HCT116 (cell line): ENCODE data around the gene ATXN7L1. TPM values are rescaled to one million over a fixed set of nuclear protein-coding genes. Genes with fewer than 3 reads are reported as not detected.

Source experiments
- ATAC-seq: fragments of 200-7000 bp; cut with Tn5 transposase; 2 replicates; pipeline ENCODE4 v1.9.1; 2020; ENCODE audit warnings: mild to moderate bottlenecking, moderate library complexity
- BruUV-seq: library from RNA; stranded (reverse); fragments of 400-500 nt; replicated peaks from 2 replicates; lab custom pipeline; 2021; lab: Mats Ljungman, UMichigan
- CTCF ChIA-PET: fragments of 300-600 bp; sonication (Branson Sonifier 250); formaldehyde crosslinking; loops from one replicate; lab custom pipeline; 2021; ENCODE audit warnings: antibody characterized with exemption; lab: Charles Lee
- POLR2A ChIA-PET: fragments of 300-600, 350-600 bp; sonication (Branson Sonifier 250); formaldehyde crosslinking; loops from one replicate; lab custom pipeline; 2021; ENCODE audit warnings: antibody characterized with exemption; lab: Charles Lee
- RAD21 ChIA-PET, 2 experiments: fragments of 300-600 bp; sonication (Branson Sonifier 250); formaldehyde crosslinking; loops; one replicate each; lab custom pipeline; 2023; ENCODE audit warnings: low total read pairs in 2 of 2; ENCODE audit not compliant: uncharacterized antibody in 2 of 2, unreplicated experiment in 2 of 2, low non-redundant PET in 1 of 2; lab: Charles Lee
- DNase-seq: peaks from one replicate; pipeline ENCODE4 v3.0.0-alpha.2; 2010; ENCODE audit warnings: low read depth, low spot score
- H2AFZ ChIP-seq: fragments of 200-600 bp; shearing (Covaris generic), sonication (generic); 2 replicates; pipeline ENCODE4 v1.6.1; 2017; ENCODE audit warnings: low read depth, mixed run types, mixed read lengths, antibody characterized with exemption, low read length; ENCODE audit not compliant: poor library complexity, severe bottlenecking
- H3K27ac ChIP-seq: 2 replicates; pipeline ENCODE4 v1.5.1; 2012; ENCODE audit warnings: low read depth, low read length
- H3K27me3 ChIP-seq: fragments of 200-600 bp; sonication (generic); 2 replicates; pipeline ENCODE4 v1.6.1; 2016; ENCODE audit warnings: mixed run types, low read length, mixed read lengths; ENCODE audit not compliant: insufficient read depth
- H3K36me3 ChIP-seq, 2 experiments: fragments of 200-500 bp in 1 of 2; fragments of 200-600 bp in 1 of 2; sonication (Bioruptor generic) in 1 of 2; sonication (generic) in 1 of 2; 2 replicates each; pipeline versions ENCODE4 v1.5.1 to v1.6.1; 2014 to 2016; ENCODE audit warnings: low read length in 2 of 2, inconsistent platforms in 1 of 2, mixed read lengths in 1 of 2, mixed run types in 1 of 2; ENCODE audit not compliant: insufficient read depth in 2 of 2, control insufficient read depth in 1 of 2
- H3K4me1 ChIP-seq, 2 experiments: fragments of 200-600 bp in 1 of 2; sonication (generic) in 1 of 2; 2 replicates each; pipeline versions ENCODE4 v1.5.1 to v1.6.1; 2012 to 2017; ENCODE audit warnings: low read length in 2 of 2, inconsistent platforms in 1 of 2, mild to moderate bottlenecking in 1 of 2, mixed read lengths in 1 of 2, mixed run types in 1 of 2, moderate library complexity in 1 of 2; ENCODE audit not compliant: insufficient read depth in 2 of 2, control insufficient read depth in 1 of 2
- H3K4me2 ChIP-seq: fragments of 200-600 bp; sonication (generic); 2 replicates; pipeline ENCODE4 v1.6.1; 2017; ENCODE audit warnings: mixed run types, low read length, mixed read lengths
- H3K4me3 ChIP-seq, 2 experiments: fragments of 200-600 bp in 1 of 2; sonication (generic) in 1 of 2; replicated peaks in 1 of 2; 2 replicates each; pipeline ENCODE4 v1.5.1; 2011 to 2016; ENCODE audit warnings: low read length in 2 of 2, control low read depth in 1 of 2, low read depth in 1 of 2, mild to moderate bottlenecking in 1 of 2, mixed read lengths in 1 of 2, mixed run types in 1 of 2
- H3K79me2 ChIP-seq: fragments of 200-600 bp; sonication (generic); 2 replicates; pipeline ENCODE4 v1.6.1; 2017; ENCODE audit warnings: mild to moderate bottlenecking, mixed run types, low read length, moderate library complexity, mixed read lengths; ENCODE audit not compliant: insufficient read depth
- H3K9ac ChIP-seq: fragments of 200-600 bp; sonication (generic); 2 replicates; pipeline ENCODE4 v1.6.1; 2016; ENCODE audit warnings: low read length, mixed read lengths
- H3K9me2 ChIP-seq: fragments of 200-600 bp; sonication (generic), shearing (Covaris generic); 2 replicates; pipeline ENCODE4 v1.6.1; 2017; ENCODE audit warnings: mixed run types, mild to moderate bottlenecking, moderate library complexity; ENCODE audit not compliant: insufficient read depth
- H3K9me3 ChIP-seq, 2 experiments: fragments of 200-500 bp in 1 of 2; fragments of 200-600 bp in 1 of 2; sonication (Bioruptor generic) in 1 of 2; sonication (generic) in 1 of 2; 2 replicates each; pipeline ENCODE4 v1.6.1; 2014 to 2017; ENCODE audit warnings: low read length in 2 of 2, mixed read lengths in 2 of 2, inconsistent platforms in 1 of 2, low read depth in 1 of 2, mild to moderate bottlenecking in 1 of 2, mixed run types in 1 of 2, moderate library complexity in 1 of 2; ENCODE audit not compliant: control insufficient read depth in 1 of 2, insufficient read depth in 1 of 2
- H4K20me1 ChIP-seq: fragments of 200-600 bp; sonication (generic), shearing (Covaris generic); 2 replicates; pipeline ENCODE4 v1.6.1; 2017; ENCODE audit warnings: mixed run types, mild to moderate bottlenecking, moderate library complexity; ENCODE audit not compliant: insufficient read depth
- EZH2phosphoT487 ChIP-seq: fragments of 200-600 bp; IDR thresholded peaks from 2 replicates; pipeline ENCODE4 v1.6.1; 2018; ENCODE audit warnings: antibody characterized with exemption, borderline replicate concordance
- FOSL1 ChIP-seq: IDR thresholded peaks from 2 replicates; pipeline ENCODE4 v1.6.1; 2012; ENCODE audit warnings: low read depth
- JUND ChIP-seq: IDR thresholded peaks from 2 replicates; pipeline ENCODE4 v1.6.1; 2012
- RAD21 ChIP-seq: IDR thresholded peaks from 2 replicates; pipeline ENCODE4 v1.6.1; 2012; ENCODE audit warnings: low read depth, mild to moderate bottlenecking
- SRF ChIP-seq: IDR thresholded peaks from 2 replicates; pipeline ENCODE4 v1.6.1; 2012; ENCODE audit warnings: low read depth
- YY1 ChIP-seq: IDR thresholded peaks from 2 replicates; pipeline ENCODE4 v1.6.1; 2011; ENCODE audit warnings: low read length, low read depth, moderate library complexity, mild to moderate bottlenecking; ENCODE audit not compliant: insufficient replicate concordance; ENCODE audit errors: extremely low read depth
- intact Hi-C: fragments of 100-400 bp; cut with micrococcal nuclease; formaldehyde crosslinking; loops from 2 replicates; pipeline ENCODE4 v1.10.0; 2022
- total RNA-seq: library from RNA; stranded (reverse); gene quantifications from one replicate; pipeline ENCODE4 v1.2.1, GENCODE V29; 2021; ENCODE audit not compliant: unreplicated experiment
- TF ChIP-seq, protein P1 (sequence below): IDR thresholded peaks from 2 replicates; pipeline ENCODE4 v1.6.1; 2012; ENCODE audit warnings: low read depth

ATXN7L1 gene
- total RNA-seq, 1 experiment from 2014 or later: 11.5 TPM

DNA sequence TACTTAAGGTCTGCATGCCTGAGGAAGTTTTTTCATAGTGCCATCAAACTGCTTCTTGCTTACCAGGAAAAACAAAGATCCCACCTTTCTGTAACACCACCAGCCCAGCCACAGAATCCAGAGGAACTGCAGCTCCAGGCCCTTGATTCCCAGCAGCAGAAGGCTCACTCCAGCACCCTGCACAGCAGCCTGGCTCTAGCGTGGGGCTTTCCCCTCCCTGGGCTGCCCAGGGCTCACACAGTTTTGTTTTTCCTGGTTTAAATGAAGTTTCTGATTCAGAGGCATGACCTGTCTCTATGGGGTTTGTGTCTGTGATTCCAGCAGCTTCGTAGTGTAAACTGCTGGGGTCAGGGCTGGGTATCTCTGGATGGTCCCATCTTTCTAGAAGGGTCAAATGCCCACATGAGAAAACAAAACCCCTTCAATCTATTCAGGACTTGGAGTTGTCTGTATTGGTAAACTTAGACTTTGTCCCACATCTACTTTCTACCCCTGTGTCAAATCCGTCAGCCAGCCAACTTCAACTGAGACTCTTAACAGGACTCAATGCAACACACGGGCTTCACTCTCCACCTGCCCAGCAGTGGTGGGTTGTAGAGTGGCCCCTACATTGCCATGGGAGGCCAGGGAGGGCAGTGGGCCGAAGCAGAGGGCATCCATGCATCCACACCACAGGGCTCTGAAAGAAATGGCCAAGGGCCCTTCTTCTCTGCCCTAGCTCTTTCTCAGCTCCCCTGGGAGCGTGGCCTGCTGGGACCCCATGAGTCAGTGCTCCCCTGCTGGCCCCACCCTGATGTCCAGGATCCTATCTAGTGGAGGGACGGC, 73.6 kb downstream of the ATXN7L1 start (continued):
- TF ChIP-seq, protein P1, sequence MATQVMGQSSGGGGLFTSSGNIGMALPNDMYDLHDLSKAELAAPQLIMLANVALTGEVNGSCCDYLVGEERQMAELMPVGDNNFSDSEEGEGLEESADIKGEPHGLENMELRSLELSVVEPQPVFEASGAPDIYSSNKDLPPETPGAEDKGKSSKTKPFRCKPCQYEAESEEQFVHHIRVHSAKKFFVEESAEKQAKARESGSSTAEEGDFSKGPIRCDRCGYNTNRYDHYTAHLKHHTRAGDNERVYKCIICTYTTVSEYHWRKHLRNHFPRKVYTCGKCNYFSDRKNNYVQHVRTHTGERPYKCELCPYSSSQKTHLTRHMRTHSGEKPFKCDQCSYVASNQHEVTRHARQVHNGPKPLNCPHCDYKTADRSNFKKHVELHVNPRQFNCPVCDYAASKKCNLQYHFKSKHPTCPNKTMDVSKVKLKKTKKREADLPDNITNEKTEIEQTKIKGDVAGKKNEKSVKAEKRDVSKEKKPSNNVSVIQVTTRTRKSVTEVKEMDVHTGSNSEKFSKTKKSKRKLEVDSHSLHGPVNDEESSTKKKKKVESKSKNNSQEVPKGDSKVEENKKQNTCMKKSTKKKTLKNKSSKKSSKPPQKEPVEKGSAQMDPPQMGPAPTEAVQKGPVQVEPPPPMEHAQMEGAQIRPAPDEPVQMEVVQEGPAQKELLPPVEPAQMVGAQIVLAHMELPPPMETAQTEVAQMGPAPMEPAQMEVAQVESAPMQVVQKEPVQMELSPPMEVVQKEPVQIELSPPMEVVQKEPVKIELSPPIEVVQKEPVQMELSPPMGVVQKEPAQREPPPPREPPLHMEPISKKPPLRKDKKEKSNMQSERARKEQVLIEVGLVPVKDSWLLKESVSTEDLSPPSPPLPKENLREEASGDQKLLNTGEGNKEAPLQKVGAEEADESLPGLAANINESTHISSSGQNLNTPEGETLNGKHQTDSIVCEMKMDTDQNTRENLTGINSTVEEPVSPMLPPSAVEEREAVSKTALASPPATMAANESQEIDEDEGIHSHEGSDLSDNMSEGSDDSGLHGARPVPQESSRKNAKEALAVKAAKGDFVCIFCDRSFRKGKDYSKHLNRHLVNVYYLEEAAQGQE: no peak

DNA sequence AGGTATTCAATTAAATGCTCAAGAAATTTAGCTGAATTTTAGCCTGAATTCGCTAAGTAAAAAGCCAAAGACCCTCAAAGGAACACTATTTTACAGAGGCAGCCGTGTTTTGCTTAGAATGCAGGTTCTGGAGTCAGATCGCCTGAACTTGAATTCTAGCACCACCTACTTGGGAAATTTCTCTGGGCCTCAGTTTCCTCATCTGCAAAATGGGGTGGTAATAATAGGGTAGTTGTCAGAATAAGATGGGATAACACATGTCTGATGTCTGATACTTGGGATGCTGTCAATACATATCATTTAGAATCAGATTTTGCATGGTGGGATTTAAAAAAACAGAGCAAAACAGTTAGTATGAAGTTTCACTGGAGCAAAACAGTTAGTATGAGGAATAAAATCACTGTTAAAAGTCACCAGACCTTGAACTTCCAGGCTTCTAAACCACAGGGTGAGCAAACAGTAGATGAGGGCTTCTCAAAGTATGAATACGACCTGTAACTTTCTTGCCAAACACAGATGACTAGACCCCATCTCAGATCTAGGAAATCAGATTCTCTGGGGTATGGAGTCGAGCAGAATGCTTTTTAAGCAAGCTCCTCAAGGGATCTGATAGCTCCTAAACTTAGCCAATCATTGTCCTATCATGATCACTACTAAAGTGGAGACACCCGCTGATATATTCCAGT, 75.4 kb downstream of the ATXN7L1 start:
- CTCF ChIA-PET: no interaction called here
- no peaks in the 10 kb centered on the region for H3K36me3 ChIP-seq
- RAD21 ChIA-PET: no interaction called here
- no peak overlapping the region for H2AFZ ChIP-seq
- DNase-seq: no peak
- H3K4me2 ChIP-seq: no peak overlapping the region
- no peaks in the 10 kb centered on the region for H3K79me2 ChIP-seq
- H3K9ac ChIP-seq: no peak overlapping the region
- no TSS peak for BruUV-seq
- H4K20me1 ChIP-seq: no peaks in the 10 kb centered on the region
- no peaks in the 10 kb centered on the region for H3K27me3 ChIP-seq
- no peak overlapping the region for H3K27ac ChIP-seq
- no peaks in the 10 kb centered on the region for H3K9me3 ChIP-seq
- POLR2A ChIA-PET: no interaction called here
- peaks cover 13 to 38% of the 10 kb centered on the region in 2 experiments for H3K4me1 ChIP-seq
- intact Hi-C loops: no loop called here
- no peak overlapping the region for H3K4me3 ChIP-seq
- no peak for TF ChIP-seq EZH2phosphoT487
- TF ChIP-seq YY1: no peak
- no peak for TF ChIP-seq RAD21
- TF ChIP-seq SRF: no peak
- no peak for TF ChIP-seq FOSL1
- no peak for TF ChIP-seq JUND
- TF ChIP-seq, all 23 proteins: peak for 0
- ATAC-seq: no peak
- H3K9me2 ChIP-seq: no peaks in the 10 kb centered on the region
